K562 (cell line): ENCODE measurements around the gene FLRT1. TPM values are rescaled to one million over a fixed set of nuclear protein-coding genes. Genes with fewer than 3 reads are reported as not detected.

Experiments
- ATAC-seq: fragments of 200-7000 bp; cut with Tn5 transposase; 3 replicates; pipeline ENCODE4 v1.9.1; 2020; ENCODE audit warnings: moderate library complexity
- BruUV-seq: library from RNA; stranded (reverse); fragments of 400-500 nt; replicated peaks from 2 replicates; lab custom pipeline; 2021; lab: Mats Ljungman, UMichigan
- CTCF ChIA-PET: fragments of 300-600 bp; formaldehyde crosslinking; extraction: SDS; loops from one replicate; lab custom pipeline; 2021; ENCODE audit warnings: low intra/inter-chr PET ratio; lab: Yijun Ruan, JAX
- POLR2A ChIA-PET: fragments of 300-600, 350-650 bp; sonication (Branson Sonifier 250); formaldehyde crosslinking; extraction: SDS; loops from one replicate; lab custom pipeline; 2021; ENCODE audit warnings: antibody characterized with exemption, inconsistent platforms; lab: Yijun Ruan, JAX
- DNase-seq, 4 experiments: peaks; one replicate each; pipeline versions ENCODE4 v3.0.0 to v3.0.0-alpha.2; 2011 to 2018; ENCODE audit warnings: low spot score in 3 of 4, mixed read lengths in 3 of 4; ENCODE audit errors: extremely low read depth in 1 of 4
- FAIRE-seq: peaks from 2 replicates; lab custom pipeline; 2011; peaks lifted over from hg19 to GRCh38; lab: Jason Lieb, UNC
- H2AFZ ChIP-seq: 2 replicates; pipeline ENCODE4 v1.6.0; 2011; ENCODE audit warnings: low read depth, low read length, control low read depth, inconsistent platforms
- H3K27ac ChIP-seq: fragments of 200-600 bp; 3 replicates; pipeline ENCODE4 v1.8.0; 2011; ENCODE audit warnings: low read depth, mild to moderate bottlenecking, control low read depth, inconsistent platforms, low read length, moderate library complexity, mixed read lengths; ENCODE audit errors: extremely low read depth
- H3K27me3 ChIP-seq, 2 experiments: fragments of 300-600 bp in 1 of 2; 2 replicates in 1 of 2; 3 replicates in 1 of 2; pipeline versions ENCODE4 v1.6.0 to v1.8.0; 2011; ENCODE audit warnings: inconsistent platforms in 2 of 2, low read length in 2 of 2, mild to moderate bottlenecking in 1 of 2, mixed read lengths in 1 of 2, moderate library complexity in 1 of 2; ENCODE audit not compliant: control insufficient read depth in 2 of 2, insufficient read depth in 2 of 2
- H3K36me3 ChIP-seq: fragments of 300-600 bp; 3 replicates; pipeline ENCODE4 v1.8.0; 2011; ENCODE audit warnings: mild to moderate bottlenecking, low read length, inconsistent platforms; ENCODE audit not compliant: control insufficient read depth, insufficient read depth
- H3K4me1 ChIP-seq, 2 experiments: fragments of 200-600 bp in 1 of 2; replicated peaks in 1 of 2; 2 replicates in 1 of 2; 3 replicates in 1 of 2; pipeline versions ENCODE4 v1.5.1 to v1.8.0; 2011; ENCODE audit warnings: inconsistent platforms in 2 of 2, low read length in 2 of 2, mild to moderate bottlenecking in 1 of 2, mixed read lengths in 1 of 2, moderate library complexity in 1 of 2; ENCODE audit not compliant: control insufficient read depth in 2 of 2, insufficient read depth in 2 of 2
- H3K4me2 ChIP-seq: 2 replicates; pipeline ENCODE4 v1.6.1; 2011; ENCODE audit warnings: low read length, control low read depth, inconsistent platforms, mixed read lengths; ENCODE audit not compliant: insufficient read depth
- H3K4me3 ChIP-seq: fragments of 200-600 bp; sonication (generic), shearing (Covaris generic); 2 replicates; pipeline ENCODE4 v1.5.1; 2016; ENCODE audit warnings: control low read depth, inconsistent platforms
- H3K79me2 ChIP-seq: fragments of 200-600 bp; 3 replicates; pipeline ENCODE4 v1.8.0; 2011; ENCODE audit warnings: low read length, inconsistent platforms; ENCODE audit not compliant: control insufficient read depth, insufficient read depth
- H3K9ac ChIP-seq, 2 experiments: 2 replicates each; pipeline versions ENCODE4 v1.6.0 to v1.6.1; 2011; ENCODE audit warnings: low read depth in 2 of 2, low read length in 2 of 2, control low read depth in 1 of 2, inconsistent platforms in 1 of 2, mild to moderate bottlenecking in 1 of 2, mixed read lengths in 1 of 2; ENCODE audit not compliant: insufficient read depth in 1 of 2
- H3K9me1 ChIP-seq: one replicate; pipeline ENCODE4 v1.6.0; 2011; ENCODE audit warnings: inconsistent platforms, mild to moderate bottlenecking, low read length, moderate library complexity; ENCODE audit not compliant: control insufficient read depth, insufficient read depth
- H3K9me3 ChIP-seq: replicated peaks from 2 replicates; pipeline ENCODE4 v1.5.1; 2011; ENCODE audit warnings: low read depth, low read length, inconsistent platforms; ENCODE audit not compliant: control insufficient read depth, insufficient read depth
- H4K20me1 ChIP-seq: replicated peaks from 2 replicates; pipeline ENCODE4 v1.6.1; 2011; ENCODE audit warnings: low read length, inconsistent platforms, mixed read lengths; ENCODE audit not compliant: control insufficient read depth, insufficient read depth
- ARHGAP35 ChIP-seq: fragments of 450-650 bp; IDR thresholded peaks from 2 replicates; pipeline ENCODE4 v1.6.1; 2018; ENCODE audit not compliant: partially characterized antibody
- CHD4 ChIP-seq: fragments of 200-600 bp; sonication (generic); IDR thresholded peaks from 3 replicates; pipeline ENCODE4 v1.6.1; 2012; ENCODE audit warnings: low read depth, mild to moderate bottlenecking, mixed read lengths, low read length, inconsistent platforms; ENCODE audit not compliant: insufficient read depth, insufficient replicate concordance, poor library complexity, severe bottlenecking
- ESRRB ChIP-seq: fragments of 250-450 bp; sonication (Bioruptor Pico); IDR thresholded peaks from 2 replicates; pipeline ENCODE4 v1.5.0; 2020; ENCODE audit warnings: mild to moderate bottlenecking, moderate library complexity, borderline replicate concordance
- FOXJ2 ChIP-seq: fragments of 200-800 bp; sonication (Bioruptor generic); IDR thresholded peaks from 2 replicates; pipeline ENCODE4 v1.6.1; 2016; ENCODE audit warnings: missing genetic modification characterization, missing compliant biosample characterization
- MITF ChIP-seq: IDR thresholded peaks from 2 replicates; pipeline ENCODE4 v1.6.1; 2014; ENCODE audit warnings: antibody characterized with exemption
- POLR2A ChIP-seq: fragments of 450-650 bp; conservative IDR thresholded peaks from 2 replicates; pipeline ENCODE4 v1.6.1; 2016
- SAFB2 ChIP-seq: fragments of 200-400 bp; formaldehyde crosslinking; IDR thresholded peaks from 2 replicates; pipeline ENCODE4 v1.6.1; 2018; ENCODE audit warnings: borderline replicate concordance, low read length, low read depth, moderate library complexity; ENCODE audit not compliant: severe bottlenecking
- TBP ChIP-seq: optimal IDR thresholded peaks from 2 replicates; pipeline ENCODE3; 2011; ENCODE audit warnings: low read depth, low read length, improper control_type of control experiment
- TFE3 ChIP-seq: fragments of 450-650 bp; formaldehyde crosslinking; IDR thresholded peaks from 2 replicates; pipeline ENCODE4 v1.4.0; 2020; ENCODE audit warnings: mild to moderate bottlenecking, mixed read lengths
- ZNF165 ChIP-seq: fragments of 250-450 bp; sonication (Bioruptor Pico); IDR thresholded peaks from 2 replicates; pipeline ENCODE4 v1.4.0; 2020; ENCODE audit warnings: borderline replicate concordance
- ZSCAN32 ChIP-seq: fragments of 450-650 bp; formaldehyde crosslinking; IDR thresholded peaks from 2 replicates; pipeline ENCODE4 v1.4.0; 2020; ENCODE audit warnings: mild to moderate bottlenecking, moderate library complexity
- WGBS: fragments of 100-300 bp; shearing (Covaris generic); methylation state at CpG from one replicate; pipeline ENCODE4 v1.1.6; 2016; ENCODE audit warnings: low coverage, mixed read lengths; ENCODE audit not compliant: insufficient coverage; ENCODE audit errors: missing lambda C conversion rate; 5-methylcytosine and 5-hydroxymethylcytosine counted together
- in situ Hi-C: fragments of 300-500 bp; cut with MboI; formaldehyde crosslinking; loops from 4 replicates; pipeline ENCODE4 v1.15.0; 2018; ENCODE audit warnings: inconsistent platforms, mixed read lengths
- intact Hi-C: fragments of 100-400 bp; cut with micrococcal nuclease; formaldehyde crosslinking; loops from 2 replicates; pipeline ENCODE4 v1.14.2; 2022
- polyA plus RNA-seq, 8 experiments: library from polyadenylated mRNA; depleted of rRNA in 4 of 8; stranded (reverse) in 5 of 8; unstranded in 3 of 8; fragments of >200 nt; fragmentation: Nextera tagmentation in 2 of 8; fragmentation: Illumina TruSeq in 1 of 8; extraction: Ambion mirVana in 2 of 8; extraction: Trizol in 1 of 8; gene quantifications; 2 replicates each; pipeline versions ENCODE4 v1.2.1 to v1.2.3, GENCODE V29; 2011 to 2014; ENCODE audit warnings: inconsistent platforms in 1 of 8, missing spikeins in 1 of 8
- total RNA-seq, 7 experiments: library from RNA; depleted of rRNA in 6 of 7; stranded (reverse); fragments of >200 nt in 6 of 7; fragmentation: Illumina TruSeq in 2 of 7; extraction: Trizol in 2 of 7; gene quantifications; 2 replicates each; pipeline versions ENCODE4 v1.2.1 to v1.2.3, GENCODE V29; 2011 to 2021; ENCODE audit warnings: low replicate concordance in 1 of 7

Gene FLRT1
- total and polyA plus RNA-seq, 9 of the 15 experiments (the other 6 are each of a cell fraction or from before 2014, with no cell fraction given): not detected

GRCh38 chr11:63993100-63993499 lies 42.6 kb upstream of the FLRT1 start:
- no peak for ATAC-seq
- DNase-seq: no peak
- TF ChIP-seq FOXJ2 (tag): no peak
- 0 out of 2 replicates have a peak, but pooled peaks have one; percentile 44 for TF ChIP-seq POLR2A
- TF ChIP-seq CHD4: no peak
- H3K4me2 ChIP-seq: no peak overlapping the region
- WGBS: 81% methylated on average over 5 of the region's 5 CpGs
- H4K20me1 ChIP-seq: peaks cover under 1% of the 10 kb centered on the region; the same call in 1 of the 2 replicates
- in situ Hi-C loops: no loop called here
- H3K4me1 ChIP-seq: peaks cover 0 to 16% of the 10 kb centered on the region in 2 experiments; a peak in 3 of 5 replicates
- H3K36me3 ChIP-seq: peaks cover 79% of the 10 kb centered on the region; the same call in 2 of the 3 replicates
- H3K9ac ChIP-seq: no peak overlapping the region
- no peaks in the 10 kb centered on the region for H3K9me1 ChIP-seq
- no peaks in the 10 kb centered on the region for H3K9me3 ChIP-seq
- H3K27ac ChIP-seq: no peak overlapping the region
- no peak for FAIRE-seq
- ChIA-PET POLR2A (interaction anchor here (0.7 kb wide), 1 partner anchor 213 kb away, joined by 4 read pairs; no protein-coding TSS in a partner anchor), CTCF (no interaction called here)
- no peak overlapping the region for H3K4me3 ChIP-seq
- no peaks in the 10 kb centered on the region for H3K27me3 ChIP-seq
- intact Hi-C loops: no loop called here
- no TSS peak for BruUV-seq
- no peak overlapping the region for H2AFZ ChIP-seq
- peaks cover 9% of the 10 kb centered on the region for H3K79me2 ChIP-seq

GRCh38 chr11:63993993-63994392 lies 41.7 kb upstream of the FLRT1 start:
- H3K79me2 ChIP-seq: 0 out of 3 replicates have a peak, but pooled peaks cover 2% of the 10 kb centered on the region
- H3K9ac ChIP-seq: no peak overlapping the region
- peaks cover 80% of the 10 kb centered on the region; the same call in 2 of the 3 replicates for H3K36me3 ChIP-seq
- no peak overlapping the region for H3K27ac ChIP-seq
- ATAC-seq (no peak), FAIRE-seq (no peak), DNase-seq (no peak)
- no peaks in the 10 kb centered on the region for H3K9me3 ChIP-seq
- H3K4me2 ChIP-seq: no peak overlapping the region
- no TSS peak for BruUV-seq
- H3K9me1 ChIP-seq: no peaks in the 10 kb centered on the region
- H4K20me1 ChIP-seq: peaks cover 2% of the 10 kb centered on the region; the same call in 1 of the 2 replicates
- in situ Hi-C loops (no loop called here), intact Hi-C loops (no loop called here)
- peaks cover 0 to 21% of the 10 kb centered on the region in 2 experiments; a peak in 2 of 5 replicates for H3K4me1 ChIP-seq
- no peaks in the 10 kb centered on the region for H3K27me3 ChIP-seq
- POLR2A ChIA-PET: interaction anchor here (0.7 to 1.5 kb wide), 2 partner anchors 13 to 214 kb away, joined by 3 to 4 read pairs; no protein-coding TSS in a partner anchor
- H2AFZ ChIP-seq: no peak overlapping the region
- 88% methylated on average over 6 of the region's 6 CpGs for whole genome bisulfite sequencing
- no peak overlapping the region for H3K4me3 ChIP-seq
- CTCF ChIA-PET: no interaction called here
- TF ChIP-seq SAFB2: no peak
- TF ChIP-seq ZSCAN32 (CRISPR knock-in tag): no peak
- TF ChIP-seq TBP: no peak
- no peak for TF ChIP-seq ARHGAP35
- TF ChIP-seq ZNF165 (CRISPR knock-in tag): no peak
- TF ChIP-seq TFE3 (CRISPR knock-in tag): no peak
- TF ChIP-seq MITF: no peak
- TF ChIP-seq ESRRB (CRISPR knock-in tag): no peak
